ENCODE measurements around the gene ZNF296. TPM values are rescaled to one million over a fixed set of nuclear protein-coding genes. Genes with fewer than 3 reads are reported as not detected.

ZNF296 gene
- total and polyA plus RNA-seq, 2 experiments from 2014 or later: 13.4 to 16.5 TPM

- TF ChIP-seq ZNF462 (CRISPR knock-in tag; IDR thresholded peaks at IDR 0.05): no peak
- no peak for TF ChIP-seq REST (IDR thresholded peaks at IDR 0.05; ENCODE audit: unreplicated experiment)
- no peak for TF ChIP-seq EZH2phosphoT487 (IDR thresholded peaks at IDR 0.05; ENCODE audit: unreplicated experiment)
- TF ChIP-seq POLR2AphosphoS5 (IDR thresholded peaks at IDR 0.05; ENCODE audit: low read depth): no peak
- TF ChIP-seq NANOG (IDR thresholded peaks at IDR 0.05; ENCODE audit: borderline replicate concordance): no peak
- TF ChIP-seq CTCF (conservative IDR thresholded peaks at IDR 0.05; ENCODE audit: low read depth in 2 of 2): no peak
- TF ChIP-seq JUNB (IDR thresholded peaks at IDR 0.05; ENCODE audit: unreplicated experiment): no peak
- TF ChIP-seq EZH2 (IDR thresholded peaks at IDR 0.05; ENCODE audit: low read depth, unreplicated experiment): no peak
Measured at GRCh38 chr19:45094137-45094536, 17.9 kb upstream of the ZNF296 start (continued).

Data from GM23338 (cell line).